Measurements from ENCODE around the gene SHB. TPM values are rescaled to one million over a fixed set of nuclear protein-coding genes. Genes with fewer than 3 reads are reported as not detected.

Gene SHB
- total RNA-seq, 2 experiments from 2014 or later = 0.41 to 1.0 TPM

GRCh38 chr9:38103340-38103739, 34.3 kb upstream of the SHB start:
- intact Hi-C loops (cut with micrococcal nuclease; ENCODE audit: unreplicated experiment) = no loop called here

GRCh38 chr9:38101423-38101822, 32.4 kb upstream of the SHB start:
- POLR2A ChIA-PET = interaction anchor here (0.8 kb wide), 1 partner anchor 9 kb away, joined by 3 read pairs; no protein-coding TSS in a partner anchor
- Histone ChIP-seq H2AFZ (ENCODE audit: low read length) (no peak overlapping the region), H3K4me3 (ENCODE audit: low read depth, low read length, poor library complexity, severe bottlenecking) (no peak overlapping the region), H3K27ac (ENCODE audit: low read depth, low read length, poor library complexity, severe bottlenecking) (no peak overlapping the region), H3K4me1 (ENCODE audit: insufficient read depth, low read length, poor library complexity, severe bottlenecking) (no peaks in the 10 kb centered on the region), H3K36me3 (ENCODE audit: insufficient read depth, low read length) (no peaks in the 10 kb centered on the region), H4K20me1 (ENCODE audit: insufficient read depth, low read length) (no peaks in the 10 kb centered on the region), H3K9me2 (ENCODE audit: insufficient read depth, low read length) (no peaks in the 10 kb centered on the region), H3K9me3 (ENCODE audit: low read length) (no peaks in the 10 kb centered on the region), H3K79me2 (ENCODE audit: insufficient read depth, low read depth, low read length) (no peaks in the 10 kb centered on the region), H3K4me2 (ENCODE audit: low read length) (no peak overlapping the region)
- no TSS peak for BruUV-seq (replicated peaks)
- DNase-seq (ENCODE audit: low spot score) = no peak
- TF ChIP-seq EZH2phosphoT487 (IDR thresholded peaks at IDR 0.05; ENCODE audit: borderline replicate concordance, low read depth, low read length) (no peak), CTCF (conservative IDR thresholded peaks at IDR 0.05; ENCODE audit: low read length) (no peak)
- intact Hi-C loops (cut with micrococcal nuclease; ENCODE audit: unreplicated experiment) = no loop called here
- CTCF ChIA-PET (ENCODE audit: unreplicated experiment) = no interaction called here

More at GRCh38 chr9:38103340-38103739, 34.3 kb upstream of the SHB start:
- CTCF ChIA-PET (ENCODE audit: unreplicated experiment) = no interaction called here
- Histone ChIP-seq H3K9me2 (ENCODE audit: insufficient read depth, low read length) (no peaks in the 10 kb centered on the region), H3K4me2 (ENCODE audit: low read length) (no peak overlapping the region), H3K79me2 (ENCODE audit: insufficient read depth, low read depth, low read length) (no peaks in the 10 kb centered on the region), H3K36me3 (ENCODE audit: insufficient read depth, low read length) (no peaks in the 10 kb centered on the region), H4K20me1 (ENCODE audit: insufficient read depth, low read length) (no peaks in the 10 kb centered on the region), H3K27ac (ENCODE audit: low read depth, low read length, poor library complexity, severe bottlenecking) (no peak overlapping the region), H2AFZ (ENCODE audit: low read length) (no peak overlapping the region), H3K4me3 (ENCODE audit: low read depth, low read length, poor library complexity, severe bottlenecking) (no peak overlapping the region), H3K9me3 (ENCODE audit: low read length) (no peaks in the 10 kb centered on the region), H3K4me1 (ENCODE audit: insufficient read depth, low read length, poor library complexity, severe bottlenecking) (no peaks in the 10 kb centered on the region)
- no peak for DNase-seq (ENCODE audit: low spot score)
- TF ChIP-seq CTCF (conservative IDR thresholded peaks at IDR 0.05; ENCODE audit: low read length) (no peak), EZH2phosphoT487 (IDR thresholded peaks at IDR 0.05; ENCODE audit: borderline replicate concordance, low read depth, low read length) (no peak)
- POLR2A ChIA-PET = interaction anchor here (0.6 kb wide), 1 partner anchor 194 kb away, joined by 3 read pairs; no protein-coding TSS in a partner anchor
- BruUV-seq (replicated peaks) = no TSS peak

GRCh38 chr9:38096238-38096805, 27.3 kb upstream of the SHB start:
- Histone ChIP-seq H3K4me3 (ENCODE audit: low read depth, low read length, poor library complexity, severe bottlenecking) (no peak overlapping the region), H3K36me3 (ENCODE audit: insufficient read depth, low read length) (no peaks in the 10 kb centered on the region), H3K9me3 (ENCODE audit: low read length) (no peaks in the 10 kb centered on the region), H3K79me2 (ENCODE audit: insufficient read depth, low read depth, low read length) (no peaks in the 10 kb centered on the region), H3K27ac (ENCODE audit: low read depth, low read length, poor library complexity, severe bottlenecking) (no peak overlapping the region), H3K4me1 (ENCODE audit: insufficient read depth, low read length, poor library complexity, severe bottlenecking) (no peaks in the 10 kb centered on the region), H3K4me2 (ENCODE audit: low read length) (no peak overlapping the region), H4K20me1 (ENCODE audit: insufficient read depth, low read length) (no peaks in the 10 kb centered on the region), H2AFZ (ENCODE audit: low read length) (no peak overlapping the region), H3K9me2 (ENCODE audit: insufficient read depth, low read length) (no peaks in the 10 kb centered on the region)
- TF ChIP-seq CTCF (conservative IDR thresholded peaks at IDR 0.05; ENCODE audit: low read length) (no peak), EZH2phosphoT487 (IDR thresholded peaks at IDR 0.05; ENCODE audit: borderline replicate concordance, low read depth, low read length) (no peak)
- intact Hi-C loops (cut with micrococcal nuclease; ENCODE audit: unreplicated experiment) = no loop called here
- ChIA-PET CTCF (ENCODE audit: unreplicated experiment) (no interaction called here), POLR2A (no interaction called here)
- BruUV-seq (replicated peaks) = no TSS peak
- DNase-seq (ENCODE audit: low spot score) = no peak
